DMS 273 (cell line): Measurements from ENCODE around the gene KRTAP2-1.
"Not testable (repeated sequence)": the region's sequence is repeated elsewhere in the genome, so short reads cannot be mapped to it uniquely, and the experiment has no call there.

Experiments
- DNase-seq: peaks from one replicate; lab custom pipeline; 2025; ENCODE audit not compliant: unreplicated experiment; lab: John Stamatoyannopoulos, UW

Gene KRTAP2-1

GRCh38 chr17:41058741-41059140 is 11.6 kb upstream of the KRTAP2-1 start:
- no peak for DNase-seq

- DNase-seq, result no peak
Measured at GRCh38 chr17:41057547-41057946, 10.4 kb upstream of the KRTAP2-1 start.

- not testable (repeated sequence) for DNase-seq
Measured at GRCh38 chr17:41055130-41055529, 8.0 kb upstream of the KRTAP2-1 start, which contains the start of gene KRTAP2-2. KRTAP2-2 (minus strand) TSS chr17:41055230; CDS start chr17:41055211, 19 bp downstream.

GRCh38 chr17:41054556-41054955 is 7.4 kb upstream of the KRTAP2-1 start:
- DNase-seq, result not testable (repeated sequence)

- no peak for DNase-seq
Measured at GRCh38 chr17:41054025-41054424, 6.9 kb upstream of the KRTAP2-1 start.

GRCh38 chr17:41052566-41052965 is 5.5 kb upstream of the KRTAP2-1 start:
- DNase-seq, result no peak

GRCh38 chr17:41049110-41049509 is 2.0 kb upstream of the KRTAP2-1 start:
- DNase-seq, result no peak

GRCh38 chr17:41048441-41048840 is 1.3 kb upstream of the KRTAP2-1 start:
- DNase-seq, result no peak

- no peak for DNase-seq
Measured at GRCh38 chr17:41042953-41043352, 4.2 kb downstream of the KRTAP2-1 start.

GRCh38 chr17:41040783-41041571 is 6.1 kb downstream of the KRTAP2-1 start, which contains the start of gene KRTAP1-1:
KRTAP1-1 (minus strand) TSS chr17:41041450; CDS start chr17:41041397, 53 bp downstream.
- DNase-seq, result peak; percentile 85

- DNase-seq, result no peak
Measured at GRCh38 chr17:41037853-41038350, 9.2 kb downstream of the KRTAP2-1 start.

GRCh38 chr17:41034346-41034935 is 12.7 kb downstream of the KRTAP2-1 start, which contains the start of gene KRTAP1-3:
KRTAP1-3 (minus strand) TSS chr17:41034874; CDS start chr17:41034821, 53 bp downstream.
- peak; percentile 82 for DNase-seq

- DNase-seq, result peak; percentile 3
Measured at GRCh38 chr17:41029633-41030245, 17.4 kb downstream of the KRTAP2-1 start, which contains the start of gene KRTAP1-4. KRTAP1-4 (minus strand) TSS chr17:41030195; CDS start chr17:41030078, 117 bp downstream.

- peak; percentile 62 for DNase-seq
Measured at GRCh38 chr17:41026715-41027471, 20.2 kb downstream of the KRTAP2-1 start, which contains the start of gene KRTAP1-5. KRTAP1-5 (minus strand) TSS chr17:41027208; CDS start chr17:41027155, 53 bp downstream.

- no peak for DNase-seq
Measured at GRCh38 chr17:41024697-41025096, 22.4 kb downstream of the KRTAP2-1 start.

GRCh38 chr17:41020336-41020735 is 26.8 kb downstream of the KRTAP2-1 start:
- no peak for DNase-seq

- no peak for DNase-seq
Measured at GRCh38 chr17:41019415-41019814, 27.7 kb downstream of the KRTAP2-1 start.

- no peak for DNase-seq
Measured at GRCh38 chr17:41018541-41018940, 28.6 kb downstream of the KRTAP2-1 start.

- no peak for DNase-seq
Measured at GRCh38 chr17:41016578-41017215, 30.4 kb downstream of the KRTAP2-1 start.

- no peak for DNase-seq
Measured at GRCh38 chr17:41015454-41015853, 31.7 kb downstream of the KRTAP2-1 start.
